GM04504 (cell line): ENCODE results near the gene CACNA1G.

Source experiments
- DNase-seq: peaks from one replicate; pipeline ENCODE4 v3.0.0-alpha.2; 2012; ENCODE audit warnings: low read depth

The CACNA1G gene

GRCh38 chr17:50588391-50589049 lies 28.0 kb downstream of the CACNA1G start:
- no peak for DNase-seq

DNA sequence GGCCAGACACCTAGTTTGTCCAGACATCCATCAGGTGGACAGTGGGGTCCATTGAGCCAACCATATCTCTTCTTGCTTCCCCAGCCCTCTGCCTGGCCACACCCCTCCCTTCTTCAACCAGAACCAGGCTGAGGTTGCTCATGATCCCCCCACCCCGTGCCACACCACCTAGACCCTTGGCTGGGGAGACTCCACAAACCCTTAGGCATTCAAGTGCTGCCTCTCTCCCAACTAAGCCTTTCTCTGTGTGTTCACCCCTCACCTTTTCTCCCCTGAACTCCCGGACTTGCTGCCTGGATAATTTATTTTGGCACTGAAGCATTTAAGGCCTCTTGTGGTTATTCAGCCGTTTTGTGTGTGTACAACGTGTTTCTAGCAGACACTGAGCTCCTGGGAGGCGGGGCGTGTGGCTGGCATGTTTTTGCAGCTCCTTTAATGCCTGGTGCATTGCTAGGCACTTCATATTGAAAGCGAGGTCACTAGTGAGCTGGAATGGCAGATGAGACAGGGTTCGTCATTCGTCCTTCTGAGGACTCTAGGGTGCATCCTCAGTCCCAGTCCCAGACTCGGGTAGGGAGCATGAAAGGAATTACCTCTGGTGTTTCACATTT lies 28.7 kb downstream of the CACNA1G start:
- DNase-seq, result no peak

GRCh38 chr17:50590946-50591737 lies 30.6 kb downstream of the CACNA1G start:
- no peak for DNase-seq

- DNase-seq, result no peak
Measured at GRCh38 chr17:50593321-50593720, 32.8 kb downstream of the CACNA1G start.

GRCh38 chr17:50594128-50594823 lies 33.8 kb downstream of the CACNA1G start:
- DNase-seq, result no peak

GRCh38 chr17:50594892-50595291 lies 34.4 kb downstream of the CACNA1G start:
- DNase-seq, result no peak

DNA sequence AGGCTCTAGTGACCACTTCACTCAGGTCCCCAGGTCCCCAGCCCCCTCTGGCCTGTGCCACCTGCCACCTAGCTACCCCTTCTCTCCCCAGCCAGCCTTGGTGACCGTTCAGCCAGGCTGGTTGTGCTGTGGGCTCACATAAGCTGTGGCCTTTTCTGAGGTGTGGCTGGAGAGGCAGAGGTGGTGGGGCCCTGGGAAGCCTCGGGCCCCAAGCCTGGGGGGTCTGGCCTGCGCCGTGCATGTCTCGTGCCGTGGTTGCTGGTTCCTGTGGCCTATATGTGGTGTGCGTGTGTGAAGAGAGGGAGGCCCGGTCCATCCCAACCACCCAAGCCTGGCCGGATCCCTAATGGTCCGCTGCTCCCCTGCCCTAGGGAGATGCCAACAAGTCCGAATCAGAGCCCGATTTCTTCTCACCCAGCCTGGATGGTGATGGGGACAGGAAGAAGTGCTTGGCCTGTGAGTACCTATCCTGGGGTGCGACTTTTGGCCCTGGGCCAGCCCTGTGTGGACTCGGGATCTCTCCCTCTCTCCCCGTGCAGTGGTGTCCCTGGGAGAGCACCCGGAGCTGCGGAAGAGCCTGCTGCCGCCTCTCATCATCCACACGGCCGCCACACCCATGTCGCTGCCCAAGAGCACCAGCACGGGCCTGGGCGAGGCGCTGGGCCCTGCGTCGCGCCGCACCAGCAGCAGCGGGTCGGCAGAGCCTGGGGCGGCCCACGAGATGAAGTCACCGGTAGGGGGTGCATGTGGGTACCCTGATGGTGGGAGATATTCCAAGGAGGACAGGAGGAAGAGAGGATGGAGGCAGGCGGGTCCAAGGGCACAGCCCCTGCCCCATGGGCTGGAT lies 35.9 kb downstream of the CACNA1G start:
- no peak for DNase-seq

DNA sequence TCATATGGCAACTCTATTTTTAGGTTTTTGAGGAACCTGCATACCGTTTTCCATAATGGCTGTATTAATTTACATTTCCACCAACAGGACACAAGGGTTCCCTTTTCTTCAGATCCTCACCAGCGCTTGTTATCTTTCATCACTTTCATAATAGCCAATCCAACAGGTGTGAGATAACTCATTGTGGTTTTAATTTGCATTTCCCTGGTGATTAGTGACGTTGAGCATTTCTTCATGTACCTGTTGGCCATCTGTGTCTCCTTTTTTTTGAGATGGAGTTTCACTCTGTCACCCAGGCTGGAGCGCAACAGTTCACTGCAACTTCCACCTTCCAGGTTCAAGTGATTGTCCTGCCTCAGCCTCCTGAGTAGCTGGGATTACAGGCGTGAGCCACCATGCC lies 38.0 kb downstream of the CACNA1G start:
- DNase-seq, result no peak

- DNase-seq, result no peak
Measured at GRCh38 chr17:50599606-50600005, 39.1 kb downstream of the CACNA1G start.

DNA sequence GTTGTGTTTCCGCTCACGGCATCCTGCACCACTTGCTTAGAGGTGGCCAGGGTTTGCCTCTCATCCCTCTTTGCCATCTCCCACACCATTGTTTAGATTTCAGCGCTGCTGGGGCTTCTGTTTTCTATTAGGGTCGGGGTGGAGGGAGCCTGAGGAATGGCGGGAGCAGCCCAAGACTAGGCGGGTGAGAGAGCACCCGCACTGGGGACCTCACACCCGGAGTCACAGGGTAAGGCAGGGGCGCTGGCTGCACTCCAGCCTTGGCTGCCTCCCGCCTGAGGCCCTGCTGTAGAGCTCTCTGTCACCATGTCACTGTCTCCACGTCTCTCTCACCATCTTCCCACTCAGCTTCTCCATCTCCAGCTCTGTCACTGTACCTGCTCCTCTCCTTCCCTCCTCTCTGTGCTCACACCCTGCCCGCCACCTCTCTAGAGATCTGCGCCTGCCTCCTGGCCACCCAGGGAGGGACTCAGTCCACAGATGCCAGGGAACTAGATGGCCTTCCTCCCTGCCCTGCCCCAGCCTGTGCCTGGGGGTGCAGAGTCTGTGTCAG lies 41.4 kb downstream of the CACNA1G start:
- DNase-seq, result no peak

- DNase-seq, result no peak
Measured at GRCh38 chr17:50602836-50603235, 42.3 kb downstream of the CACNA1G start.

GRCh38 chr17:50603340-50603739 lies 42.8 kb downstream of the CACNA1G start:
- DNase-seq, result no peak

GRCh38 chr17:50604513-50604912 lies 44.0 kb downstream of the CACNA1G start:
- DNase-seq, result no peak

- no peak for DNase-seq
Measured at GRCh38 chr17:50605429-50605828, 44.9 kb downstream of the CACNA1G start.

GRCh38 chr17:50607522-50608175 lies 47.1 kb downstream of the CACNA1G start:
- no peak for DNase-seq

GRCh38 chr17:50608700-50609379 lies 48.3 kb downstream of the CACNA1G start:
- no peak for DNase-seq

- no peak for DNase-seq
Measured at GRCh38 chr17:50609380-50610074, 49.0 kb downstream of the CACNA1G start.

DNA sequence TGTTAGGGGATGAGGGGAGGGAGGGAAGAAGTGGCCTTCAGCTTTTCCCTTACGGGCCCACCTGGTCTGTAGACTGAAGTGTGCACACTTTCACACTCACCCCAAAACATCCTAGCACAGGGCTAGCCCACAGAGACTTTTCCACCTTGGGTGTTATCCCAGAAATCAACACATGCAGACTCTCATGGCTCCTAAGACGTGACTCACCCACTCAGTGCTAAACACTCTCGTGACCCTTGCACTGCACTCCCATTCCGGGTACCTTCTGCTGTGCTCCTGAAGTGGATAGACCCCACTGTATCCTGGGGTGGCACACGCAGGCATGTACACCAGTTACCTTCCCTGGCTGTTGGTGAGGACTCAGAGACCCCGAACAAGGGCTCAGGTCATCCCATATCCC lies 51.1 kb downstream of the CACNA1G start:
- no peak for DNase-seq

DNA sequence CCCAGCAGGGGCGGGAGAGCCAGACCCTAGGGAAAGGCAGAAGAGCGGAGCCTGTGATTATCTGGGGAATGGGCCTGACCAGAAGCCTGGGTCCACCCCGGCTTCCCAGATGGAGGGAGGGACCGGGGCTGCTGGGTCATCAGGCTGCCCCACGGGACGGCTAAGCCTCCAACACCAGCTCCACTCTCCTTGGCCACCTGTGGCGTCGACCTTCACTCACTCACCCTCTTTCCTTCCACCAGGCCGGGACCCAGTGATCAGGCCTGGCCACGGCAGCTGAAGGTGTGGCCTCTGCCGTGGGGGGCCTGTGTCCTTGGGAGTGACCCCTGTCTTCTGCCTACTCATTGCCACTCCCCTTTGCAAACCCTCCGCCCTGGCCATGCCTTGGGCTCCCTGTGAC lies 51.8 kb downstream of the CACNA1G start:
- DNase-seq, result no peak
